ENCODE results near the gene PLTP. TPM values are rescaled to one million over a fixed set of nuclear protein-coding genes. Genes with fewer than 3 reads are reported as not detected.

PLTP gene
- total and polyA plus RNA-seq, 2 experiments from 2014 or later = 108 to 160 TPM

DNA sequence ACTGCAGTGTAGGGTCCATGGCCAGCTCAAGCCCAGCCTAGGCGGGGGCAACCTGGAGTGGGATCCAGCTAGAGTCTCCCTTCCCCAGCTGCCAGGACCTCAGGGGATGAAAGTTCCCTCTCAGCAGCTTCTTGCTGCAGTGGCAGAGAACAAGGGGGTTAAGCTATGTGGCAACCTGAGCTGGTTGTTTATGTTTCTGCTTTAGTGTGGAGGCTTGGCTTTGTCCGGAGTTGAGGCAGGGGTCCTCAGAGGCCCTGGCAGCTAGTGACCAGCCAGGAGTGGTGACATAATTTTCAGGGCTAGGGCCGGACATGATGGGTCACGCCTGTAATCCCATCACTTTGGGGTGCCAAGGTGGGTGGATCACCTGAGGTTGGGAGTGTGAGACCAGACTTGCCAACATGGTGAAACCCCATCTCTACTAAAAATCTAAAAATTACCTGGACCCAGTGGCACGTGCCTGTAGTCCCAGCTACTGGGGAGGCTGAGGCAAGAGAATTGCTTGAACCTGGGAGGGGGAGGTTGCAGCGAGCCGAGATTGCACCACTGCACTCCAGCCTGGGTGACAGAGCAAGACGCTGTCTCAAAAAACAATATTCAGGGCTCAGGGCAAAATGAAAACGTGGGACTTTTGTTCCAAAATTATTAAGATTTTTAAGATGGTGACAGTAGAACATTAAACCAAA, 14.0 kb upstream of the PLTP start:
- Histone ChIP-seq H3F3A (replicated peaks; ENCODE audit: low read depth) (no peaks in the 10 kb centered on the region), H3K27me3 (ENCODE audit: insufficient read depth) (no peaks in the 10 kb centered on the region), H3K4me1 (ENCODE audit: insufficient read depth) (no peaks in the 10 kb centered on the region), H3K9me2 (ENCODE audit: insufficient read depth) (no peaks in the 10 kb centered on the region), H3K79me2 (replicated peaks; ENCODE audit: insufficient read depth) (no peaks in the 10 kb centered on the region), H2AFZ (no peak overlapping the region), H3K4me3 (no peak overlapping the region), H4K20me1 (replicated peaks; ENCODE audit: insufficient read depth) (no peaks in the 10 kb centered on the region), H3K4me2 (no peak overlapping the region), H3K27ac (ENCODE audit: low read depth) (no peak overlapping the region), H3K36me3 (ENCODE audit: insufficient read depth) (no peaks in the 10 kb centered on the region)
- Mint-ChIP-seq H3K4me1 (peaks cover 17% of the 10 kb centered on the region), H3K36me3 (ENCODE audit: low read depth) (no peaks in the 10 kb centered on the region; the same call in 2 of the 3 replicates), H3K27me3 (ENCODE audit: insufficient read depth, low read depth, poor library complexity) (peaks cover 12% of the 10 kb centered on the region), H3K27ac (peak overlapping the region; percentile 38; the same call in 1 of the 2 replicates), H3K4me3 (no peak overlapping the region), H3K9me3 (no peaks in the 10 kb centered on the region)
- peak; percentile 74 for ATAC-seq
- TF ChIP-seq, protein P1, sequence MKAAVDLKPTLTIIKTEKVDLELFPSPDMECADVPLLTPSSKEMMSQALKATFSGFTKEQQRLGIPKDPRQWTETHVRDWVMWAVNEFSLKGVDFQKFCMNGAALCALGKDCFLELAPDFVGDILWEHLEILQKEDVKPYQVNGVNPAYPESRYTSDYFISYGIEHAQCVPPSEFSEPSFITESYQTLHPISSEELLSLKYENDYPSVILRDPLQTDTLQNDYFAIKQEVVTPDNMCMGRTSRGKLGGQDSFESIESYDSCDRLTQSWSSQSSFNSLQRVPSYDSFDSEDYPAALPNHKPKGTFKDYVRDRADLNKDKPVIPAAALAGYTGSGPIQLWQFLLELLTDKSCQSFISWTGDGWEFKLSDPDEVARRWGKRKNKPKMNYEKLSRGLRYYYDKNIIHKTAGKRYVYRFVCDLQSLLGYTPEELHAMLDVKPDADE (IDR thresholded peaks at IDR 0.05) = no peak
- TF ChIP-seq POLR2AphosphoS5 (IDR thresholded peaks at IDR 0.05; ENCODE audit: low read depth) = no peak
- TF ChIP-seq EZH2 (IDR thresholded peaks at IDR 0.05; ENCODE audit: low read depth, unreplicated experiment) = no peak
- no peak for TF ChIP-seq STAT1 (IDR thresholded peaks at IDR 0.05; ENCODE audit: unreplicated experiment)
- no peak for TF ChIP-seq JUNB (IDR thresholded peaks at IDR 0.05; ENCODE audit: unreplicated experiment)
- TF ChIP-seq EZH2phosphoT487 (IDR thresholded peaks at IDR 0.05; ENCODE audit: unreplicated experiment) = no peak
- DNase-seq (ENCODE audit: low spot score) = no peak

DNA sequence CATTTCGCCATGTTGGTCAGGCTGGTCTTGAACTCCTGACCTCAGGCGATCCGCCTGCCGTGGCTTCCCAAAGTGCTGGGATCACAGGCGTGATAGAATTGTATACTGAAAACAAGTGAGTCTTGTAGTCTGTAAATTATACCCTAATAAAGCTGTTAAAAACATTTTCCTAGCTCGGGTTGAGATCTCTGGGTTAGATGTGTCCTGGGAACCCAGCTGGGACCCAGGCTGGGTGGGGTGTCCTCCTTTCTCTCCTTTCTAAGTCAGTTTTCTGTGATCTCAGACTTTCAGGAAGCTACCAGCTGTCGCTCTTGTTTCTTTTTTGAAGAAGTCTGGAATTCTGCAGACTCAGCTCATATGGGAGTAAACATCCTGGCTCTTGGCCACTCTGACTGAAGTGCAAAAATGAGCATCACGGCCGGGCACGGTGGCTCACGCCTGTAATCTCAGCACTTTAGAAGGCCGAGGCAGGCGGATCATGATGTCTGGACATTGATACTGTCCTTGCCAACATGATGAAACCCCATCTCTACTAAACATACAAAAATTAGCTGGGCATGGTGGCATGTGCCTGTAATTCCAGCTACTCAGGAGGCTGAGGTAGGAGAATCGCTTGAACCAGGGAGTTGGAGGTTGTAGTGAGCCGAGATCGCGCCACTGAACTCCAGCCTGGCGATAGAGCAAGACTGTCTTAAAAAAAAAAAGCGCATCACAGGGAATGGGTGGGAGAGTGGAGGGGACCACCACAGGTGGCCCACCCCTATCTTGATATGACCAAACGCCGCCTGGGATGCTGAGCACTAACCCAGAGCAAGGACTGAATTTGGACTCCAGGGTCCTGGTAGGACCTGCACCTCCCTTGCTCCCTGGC, 12.7 kb upstream of the PLTP start:
- Histone ChIP-seq H3K4me1 (ENCODE audit: insufficient read depth) (no peaks in the 10 kb centered on the region), H3K36me3 (ENCODE audit: insufficient read depth) (no peaks in the 10 kb centered on the region), H3K4me3 (no peak overlapping the region), H2AFZ (no peak overlapping the region), H3K79me2 (replicated peaks; ENCODE audit: insufficient read depth) (no peaks in the 10 kb centered on the region), H3K9me2 (ENCODE audit: insufficient read depth) (no peaks in the 10 kb centered on the region), H3K27me3 (ENCODE audit: insufficient read depth) (no peaks in the 10 kb centered on the region), H3K27ac (ENCODE audit: low read depth) (no peak overlapping the region), H3F3A (replicated peaks; ENCODE audit: low read depth) (no peaks in the 10 kb centered on the region), H4K20me1 (replicated peaks; ENCODE audit: insufficient read depth) (no peaks in the 10 kb centered on the region), H3K4me2 (no peak overlapping the region)
- DNase-seq (ENCODE audit: low spot score) (no peak), ATAC-seq (peak; percentile 13; the same call in 1 of the 3 replicates)
- no peak for TF ChIP-seq EZH2phosphoT487 (IDR thresholded peaks at IDR 0.05; ENCODE audit: unreplicated experiment)
- TF ChIP-seq, protein P1 (IDR thresholded peaks at IDR 0.05) = no peak
- TF ChIP-seq ZNF331 (CRISPR knock-in tag; IDR thresholded peaks at IDR 0.05; ENCODE audit: low read depth) = no peak
- no peak for TF ChIP-seq REST (IDR thresholded peaks at IDR 0.05; ENCODE audit: unreplicated experiment)
- Mint-ChIP-seq H3K9me3 (no peaks in the 10 kb centered on the region), H3K4me1 (peaks cover 25% of the 10 kb centered on the region), H3K4me3 (no peak overlapping the region), H3K27ac (no peak overlapping the region), H3K27me3 (ENCODE audit: insufficient read depth, low read depth, poor library complexity) (peaks cover 7% of the 10 kb centered on the region), H3K36me3 (ENCODE audit: low read depth) (no peaks in the 10 kb centered on the region)
